SU-DHL-6 (cell line): ENCODE results near the gene CIB2.

Experiments used
- CTCF ChIP-seq: fragments of 200-600 bp; sonication (generic); IDR thresholded peaks from one replicate; pipeline ENCODE4 v1.5.1; 2017; ENCODE audit warnings: antibody characterized with exemption, mild to moderate bottlenecking, low read length, moderate library complexity; ENCODE audit not compliant: insufficient read depth, poor library complexity, severe bottlenecking
- EZH2phosphoT487 ChIP-seq: fragments of 200-600 bp; sonication (generic), shearing (Covaris generic); conservative IDR thresholded peaks from 2 replicates; pipeline ENCODE4 v1.6.1; 2018; ENCODE audit warnings: mild to moderate bottlenecking, antibody characterized with exemption, low read length, moderate library complexity, mixed read lengths

GRCh38 chr15:78147566-78147965 lies 16.3 kb upstream of the CIB2 start:
- no peak for TF ChIP-seq CTCF
- no peak for TF ChIP-seq EZH2phosphoT487
